ENCODE measurements around the gene TBC1D7.

TBC1D7 gene

DNA sequence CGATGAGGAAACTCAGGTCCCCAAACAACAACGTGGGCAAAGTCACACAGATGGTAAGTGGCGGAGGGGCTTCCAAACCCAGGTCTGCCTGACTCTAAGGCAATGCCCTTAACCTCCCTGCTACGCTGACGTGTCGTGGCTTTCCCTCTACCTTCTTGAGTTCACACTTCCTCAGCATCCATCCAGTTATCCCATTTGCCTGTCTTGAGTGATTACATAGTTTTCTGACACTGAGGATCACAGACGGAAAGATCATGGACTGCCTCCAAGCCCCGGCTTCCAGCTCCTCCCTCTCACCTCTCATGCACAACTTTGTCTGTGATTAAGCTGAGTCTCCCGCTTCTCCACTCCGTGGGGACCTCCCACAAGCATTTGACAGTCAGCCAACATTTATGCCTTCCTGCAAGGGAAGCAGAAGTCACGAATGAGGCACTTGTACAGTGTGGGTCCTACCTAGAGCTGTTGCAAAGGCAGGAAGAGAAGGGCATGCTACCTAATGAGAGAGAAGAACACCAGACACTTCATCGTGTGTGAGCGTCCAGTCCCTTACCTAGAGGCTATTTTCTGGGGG is 33.8 kb downstream of the TBC1D7 start:
- DNase-seq (ENCODE audit: low spot score), result no peak

GRCh38 chr6:13292774-13293173 is 35.6 kb downstream of the TBC1D7 start:
- no peak for DNase-seq (ENCODE audit: low spot score)

GRCh38 chr6:13290335-13290734 is 38.0 kb downstream of the TBC1D7 start:
- no peak for DNase-seq (ENCODE audit: low spot score)

DNA sequence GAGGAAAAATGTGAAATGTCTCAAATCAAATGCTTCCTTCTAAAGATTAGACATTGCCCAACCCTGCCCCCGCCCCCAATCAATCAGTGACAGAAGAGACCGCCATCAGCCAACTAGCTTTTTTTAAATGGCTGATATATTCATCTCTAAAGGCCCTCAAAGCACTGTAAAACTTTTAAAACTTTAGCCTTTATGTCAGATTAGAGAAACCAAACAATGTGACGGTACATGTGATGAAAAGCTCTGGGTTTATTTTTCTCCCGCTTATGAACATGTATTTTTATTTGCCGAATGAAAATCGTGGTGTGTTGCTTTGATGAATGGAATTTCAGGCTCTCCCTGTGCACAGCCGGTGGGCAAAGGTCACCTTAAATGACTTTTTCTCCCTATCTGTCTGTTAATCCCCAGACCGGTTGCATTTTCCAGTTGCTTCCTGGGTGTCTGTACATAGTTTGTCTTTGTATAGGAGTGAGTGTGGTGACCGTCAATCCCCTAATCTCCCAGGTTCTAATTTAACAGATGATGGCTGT is 38.5 kb downstream of the TBC1D7 start:
- DNase-seq (ENCODE audit: low spot score), result no peak

DNA sequence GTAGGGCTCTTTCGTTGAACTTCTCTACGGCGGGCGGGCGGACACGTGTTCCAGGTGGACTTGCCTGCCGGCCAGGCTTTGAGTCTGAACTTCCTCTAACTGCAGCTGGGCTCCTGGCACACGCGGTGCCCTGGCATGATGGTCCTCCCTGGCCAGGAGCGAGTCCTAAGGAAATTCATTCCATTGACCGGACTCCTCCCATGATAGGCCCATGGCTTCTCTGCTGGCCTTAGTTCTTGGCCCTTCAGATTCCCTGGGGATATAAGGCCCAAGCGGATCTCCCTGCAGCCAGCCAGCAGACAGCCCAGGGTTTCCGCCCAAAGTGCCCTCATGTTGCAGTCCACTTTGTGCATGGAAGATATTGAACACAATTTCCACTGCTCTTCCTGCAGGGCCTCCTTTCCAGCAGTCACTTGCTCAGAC is 39.4 kb downstream of the TBC1D7 start:
- DNase-seq (ENCODE audit: low spot score), result no peak

GRCh38 chr6:13288481-13288880 is 39.9 kb downstream of the TBC1D7 start:
- no peak for DNase-seq (ENCODE audit: low spot score)

GRCh38 chr6:13287104-13287503 is 41.2 kb downstream of the TBC1D7 start:
- DNase-seq (ENCODE audit: low spot score), result no peak

DNA sequence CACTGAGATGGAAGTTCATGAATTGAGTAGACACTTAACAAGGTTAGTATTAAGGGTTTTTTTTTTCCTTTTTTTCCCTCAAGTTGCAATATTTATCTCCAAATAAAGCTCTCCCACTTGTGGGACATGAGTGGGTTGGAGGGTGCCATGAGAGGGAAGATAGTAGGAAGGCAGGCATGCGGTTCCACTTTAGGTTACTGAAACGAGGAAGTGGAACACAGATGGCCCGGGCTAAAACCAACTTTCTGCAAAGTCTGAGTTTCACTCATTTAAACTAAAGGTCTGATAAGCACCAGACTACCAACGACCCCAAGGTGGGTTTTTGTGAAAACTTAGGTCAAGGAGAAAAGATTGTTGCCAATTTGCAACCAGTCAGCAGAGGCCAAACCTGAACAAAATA is 42.2 kb downstream of the TBC1D7 start:
- no peak for DNase-seq (ENCODE audit: low spot score)

- no peak for DNase-seq (ENCODE audit: low spot score)
These were observed 42.6 kb downstream of the TBC1D7 start for GRCh38 chr6:13285705-13286104.

DNA sequence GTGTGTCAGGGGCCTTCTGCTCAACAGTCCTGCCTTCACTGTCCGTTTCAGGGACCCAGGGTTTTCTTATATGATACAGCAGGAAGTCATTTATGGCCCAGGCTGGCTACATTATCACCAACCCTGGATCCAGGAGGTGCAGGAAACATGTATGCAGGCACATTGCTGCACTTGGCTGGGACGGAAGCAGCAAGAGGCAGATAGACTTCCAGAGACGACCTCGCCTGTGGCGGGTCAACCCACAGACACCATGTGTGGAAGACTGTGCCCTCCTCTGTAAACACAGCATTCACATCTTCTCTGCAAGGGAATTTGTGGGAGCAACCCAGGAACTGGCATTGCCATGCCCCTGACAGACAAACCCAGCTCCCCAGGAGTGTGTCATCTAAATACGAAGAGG is 43.7 kb downstream of the TBC1D7 start:
- no peak for DNase-seq (ENCODE audit: low spot score)

DNA sequence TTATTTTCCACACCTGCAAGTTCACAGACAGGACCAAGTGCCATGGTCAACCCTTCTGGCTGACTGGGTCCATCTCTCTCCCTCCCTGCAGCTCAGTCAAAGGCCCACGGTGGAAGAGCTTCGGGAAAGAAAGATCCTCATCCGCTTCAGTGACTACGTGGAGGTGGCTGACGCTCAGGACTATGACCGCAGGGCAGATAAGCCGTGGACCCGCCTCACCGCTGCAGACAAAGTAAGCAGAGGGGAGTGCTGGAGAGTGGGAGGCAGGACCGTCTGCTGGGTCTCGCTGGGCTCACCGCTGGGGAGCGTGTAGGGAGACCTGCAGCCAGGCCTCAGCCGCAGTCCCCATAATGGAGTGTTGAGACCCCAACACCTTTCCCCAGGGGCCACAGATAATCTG is 45.0 kb downstream of the TBC1D7 start:
- no peak for DNase-seq (ENCODE audit: low spot score)

GRCh38 chr6:13282393-13283069 is 45.8 kb downstream of the TBC1D7 start:
- DNase-seq (ENCODE audit: low spot score), result no peak

- no peak for DNase-seq (ENCODE audit: low spot score)
These were observed 46.7 kb downstream of the TBC1D7 start for GRCh38 chr6:13281686-13282085.

- DNase-seq (ENCODE audit: low spot score), result no peak
These were observed 48.1 kb downstream of the TBC1D7 start for GRCh38 chr6:13280254-13280653.

GRCh38 chr6:13278991-13279390 is 49.3 kb downstream of the TBC1D7 start:
- DNase-seq (ENCODE audit: low spot score), result no peak

DNA sequence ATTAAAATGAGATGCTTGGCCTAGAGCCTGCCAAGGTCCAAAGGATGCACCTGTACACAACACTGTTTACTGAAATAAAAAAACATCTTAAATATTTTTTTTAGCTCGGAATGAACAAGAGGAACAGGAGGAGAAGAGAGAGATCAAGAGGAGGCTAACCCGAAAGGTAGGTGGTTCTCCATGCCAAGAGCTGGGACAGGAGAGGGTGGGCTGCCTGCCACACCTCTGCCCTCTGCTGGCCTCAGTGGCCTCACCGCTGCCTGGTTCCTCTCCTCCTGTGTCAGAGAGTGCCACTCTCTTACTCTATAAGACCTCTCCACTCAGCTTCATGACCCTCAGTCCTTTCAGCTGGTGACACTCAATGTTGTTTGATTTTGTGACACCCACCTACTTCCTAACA is 50.2 kb downstream of the TBC1D7 start:
- DNase-seq (ENCODE audit: low spot score), result no peak

DNA sequence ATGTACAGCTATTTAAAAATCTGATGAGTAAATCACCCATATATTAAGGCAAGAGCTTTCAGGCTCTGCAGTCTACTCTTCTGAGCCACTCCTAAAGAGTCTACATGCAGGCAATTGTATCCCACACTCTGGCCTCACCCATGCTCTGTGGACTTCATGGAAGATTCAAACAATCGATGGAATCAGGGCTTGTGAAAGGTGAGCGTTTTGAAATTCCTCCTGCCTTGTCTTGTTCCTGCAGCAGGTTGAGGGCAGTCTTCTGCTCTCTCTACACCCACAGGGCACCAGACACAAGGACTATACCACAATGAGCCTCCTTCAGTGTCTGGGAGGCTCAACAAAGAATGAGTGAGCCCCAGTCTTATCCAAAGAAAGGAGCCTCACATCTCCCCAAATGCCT is 51.1 kb downstream of the TBC1D7 start:
- DNase-seq (ENCODE audit: low spot score), result no peak

- no peak for DNase-seq (ENCODE audit: low spot score)
These were observed 52.8 kb downstream of the TBC1D7 start for GRCh38 chr6:13275435-13275989.

- no peak for DNase-seq (ENCODE audit: low spot score)
These were observed 53.5 kb downstream of the TBC1D7 start for GRCh38 chr6:13274707-13275434.

- DNase-seq (ENCODE audit: low spot score), result peak; percentile 60
These were observed 54.2 kb downstream of the TBC1D7 start for GRCh38 chr6:13273931-13274706.

DNA sequence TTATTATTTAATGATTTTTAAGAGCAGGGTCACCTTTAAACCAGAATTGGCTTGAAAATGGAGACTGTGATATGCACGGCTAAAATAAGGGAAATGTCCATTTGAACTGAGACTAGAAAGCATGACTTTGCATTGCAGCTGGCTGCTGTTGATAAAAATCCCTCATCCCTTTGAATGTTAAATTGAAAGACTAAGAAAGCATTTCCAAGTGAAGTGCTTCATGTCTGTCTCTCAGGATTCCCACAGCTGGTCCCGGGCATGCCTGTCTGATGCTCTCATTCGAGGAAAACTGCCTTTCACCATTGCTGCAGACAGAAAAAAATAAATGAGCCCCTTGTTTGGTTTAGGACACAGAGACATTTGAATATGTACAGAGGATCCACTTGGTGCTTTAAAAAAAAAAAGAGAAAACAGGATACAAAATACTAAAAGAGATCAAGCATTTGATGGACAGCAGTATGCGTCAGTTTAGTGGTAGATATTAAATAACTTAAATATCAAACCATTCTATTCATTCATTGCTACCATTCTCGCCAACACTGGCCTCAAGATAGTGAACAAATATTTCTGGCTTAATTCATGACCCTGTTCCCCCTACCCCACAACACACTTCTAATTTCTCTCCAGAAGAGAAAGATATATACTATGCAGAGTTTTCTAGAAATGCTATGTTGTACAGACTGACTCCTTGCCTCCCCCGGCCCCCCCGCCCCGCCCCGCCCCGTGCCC is 55.0 kb downstream of the TBC1D7 start:
- DNase-seq (ENCODE audit: low spot score), result no peak

Data from CD4-positive, alpha-beta T cell treated with Interleukin-2 at 100 ng/mL for 4 hours (primary cell).